Hepatocyte (in vitro differentiated cells): ENCODE measurements around the gene PDIA6.

ENCODE experiments used
- CTCF ChIP-seq: fragments of 200-600 bp; sonication (generic); IDR thresholded peaks from 2 replicates; pipeline ENCODE4 v1.5.1; 2016; ENCODE audit warnings: antibody characterized with exemption, mild to moderate bottlenecking; ENCODE audit not compliant: poor library complexity
- EZH2 ChIP-seq: fragments of 200-600 bp; sonication (generic); IDR thresholded peaks from 2 replicates; pipeline ENCODE4 v1.6.1; 2016; ENCODE audit warnings: antibody characterized with exemption, mild to moderate bottlenecking, borderline replicate concordance
- EZH2phosphoT487 ChIP-seq: fragments of 200-600 bp; sonication (generic); IDR thresholded peaks from one replicate; pipeline ENCODE4 v1.6.1; 2018; ENCODE audit warnings: antibody characterized with exemption, mild to moderate bottlenecking, low read depth, moderate library complexity; ENCODE audit not compliant: unreplicated experiment, severe bottlenecking

- no peak for TF ChIP-seq CTCF
- no peak for TF ChIP-seq EZH2
- TF ChIP-seq EZH2phosphoT487: no peak
Observed at GRCh38 chr2:10738192-10738591, 74.4 kb downstream of the PDIA6 start.
